Common myeloid progenitor, CD34-positive (primary cell): ENCODE data around the gene ATP6V0E1.
A peak's percentile ranks its signal among the peaks of the same experiment; 100 is the strongest.

Source experiments
- CTCF ChIA-PET: fragments of 350-600 bp; sonication (Branson Sonifier 250); formaldehyde crosslinking; loops from one replicate; lab custom pipeline; 2021; ENCODE audit warnings: antibody characterized with exemption; lab: Charles Lee
- POLR2A ChIA-PET: fragments of 350-600 bp; sonication (Branson Sonifier 250); formaldehyde crosslinking; loops from one replicate; lab custom pipeline; 2021; ENCODE audit warnings: antibody characterized with exemption; lab: Charles Lee
- DNase-seq, 3 donors: peaks; one replicate each; pipeline versions ENCODE4 v3.0.0 to v3.0.0-alpha.2; 2013
- H3K27ac ChIP-seq, 2 experiments: 1 replicate in 1 of 2; 2 replicates in 1 of 2; pipeline ENCODE4 v1.7.0; 2013; ENCODE audit warnings: inconsistent platforms in 2 of 2, low read length in 2 of 2, mild to moderate bottlenecking in 2 of 2, low read depth in 1 of 2, moderate library complexity in 1 of 2; ENCODE audit not compliant: severe bottlenecking in 2 of 2, insufficient read depth in 1 of 2, poor library complexity in 1 of 2
- H3K27me3 ChIP-seq, 5 experiments: replicated peaks in 2 of 5; 1 replicate in 3 of 5; 2 replicates in 2 of 5; pipeline versions ENCODE4 v1.6.1 to v1.7.0; 2013; ENCODE audit warnings: low read length in 4 of 5, mild to moderate bottlenecking in 2 of 5, moderate library complexity in 2 of 5, inconsistent platforms in 1 of 5; ENCODE audit not compliant: insufficient read depth in 5 of 5, control insufficient read depth in 4 of 5
- H3K36me3 ChIP-seq, 4 experiments: 1 replicate in 2 of 4; 2 replicates in 2 of 4; pipeline versions ENCODE4 v1.6.1 to v1.7.0; 2013; ENCODE audit warnings: low read length in 3 of 4, control low read depth in 1 of 4, mild to moderate bottlenecking in 1 of 4; ENCODE audit not compliant: control insufficient read depth in 4 of 4, insufficient read depth in 4 of 4
- H3K4me1 ChIP-seq, 4 experiments: 1 replicate in 3 of 4; 2 replicates in 1 of 4; pipeline versions ENCODE4 v1.6.1 to v1.7.1; 2013; ENCODE audit warnings: low read length in 3 of 4, mild to moderate bottlenecking in 3 of 4, control low read depth in 1 of 4, inconsistent platforms in 1 of 4, moderate library complexity in 1 of 4; ENCODE audit not compliant: control insufficient read depth in 4 of 4, insufficient read depth in 4 of 4; ENCODE audit errors: control extremely low read depth in 1 of 4
- H3K4me3 ChIP-seq, 7 experiments: 1 replicate in 4 of 7; 2 replicates in 3 of 7; pipeline versions ENCODE4 v1.5.1 to v1.7.0; 2013; ENCODE audit warnings: mild to moderate bottlenecking in 7 of 7, low read length in 6 of 7, moderate library complexity in 6 of 7, inconsistent platforms in 2 of 7, low read depth in 2 of 7, control low read depth in 1 of 7; ENCODE audit not compliant: insufficient read depth in 4 of 7, control insufficient read depth in 1 of 7; ENCODE audit errors: extremely low read depth in 1 of 7
- H3K9me3 ChIP-seq, 5 experiments: 1 replicate in 4 of 5; 2 replicates in 1 of 5; pipeline versions ENCODE4 v1.6.1 to v1.7.1; 2013; ENCODE audit warnings: low read length in 4 of 5, mild to moderate bottlenecking in 2 of 5, inconsistent platforms in 1 of 5, low read depth in 1 of 5, moderate library complexity in 1 of 5; ENCODE audit not compliant: control insufficient read depth in 4 of 5, insufficient read depth in 2 of 5; ENCODE audit errors: control extremely low read depth in 1 of 5
- WGBS: methylation state at CpG from one replicate; pipeline ENCODE4 v1.1.5; 2013; ENCODE audit not compliant: insufficient coverage; 5-methylcytosine and 5-hydroxymethylcytosine counted together

ATP6V0E1 gene

DNA sequence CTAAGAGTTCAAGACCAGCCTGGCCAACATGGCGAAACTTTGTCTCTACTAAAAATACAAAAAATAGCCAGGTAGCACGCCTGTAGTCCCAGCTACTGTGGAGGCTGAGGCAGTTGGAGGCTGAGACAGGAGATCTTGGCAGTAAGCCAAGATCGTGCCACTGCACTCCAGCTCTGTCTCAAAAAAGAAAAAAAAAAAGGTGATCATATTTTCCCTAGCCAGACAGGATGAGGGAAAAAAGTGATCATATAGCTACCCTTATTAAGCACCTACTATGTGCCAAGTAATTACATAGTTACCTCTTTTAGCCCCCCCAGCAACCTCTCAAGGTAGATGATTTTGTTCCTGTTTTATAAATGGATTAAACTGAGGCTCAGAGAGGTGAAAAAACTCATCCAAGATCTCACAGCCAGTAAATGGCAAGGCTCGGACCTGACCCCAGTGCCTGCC is 42.5 kb upstream of the ATP6V0E1 start:
- CTCF ChIA-PET, result interaction anchor here (0.6 to 24.8 kb wide), 7 partner anchors 8 to 343 kb away, joined by 3 to 571 read pairs (median 5); partner anchors contain the start of gene RPL26L1
- no peak overlapping the region for H3K27ac ChIP-seq
- H3K36me3 ChIP-seq, result peaks cover 2 to 88% (median 60%) of the 10 kb centered on the region in 4 experiments
- H3K4me1 ChIP-seq, result peaks cover 0 to 17% (median 12%) of the 10 kb centered on the region in 4 experiments
- no peaks in the 10 kb centered on the region for H3K27me3 ChIP-seq
- no peak for DNase-seq
- 75% methylated on average over 2 of the region's 4 CpGs for WGBS
- H3K4me3 ChIP-seq, result no peak overlapping the region
- no peaks in the 10 kb centered on the region for H3K9me3 ChIP-seq
- POLR2A ChIA-PET, result no interaction called here

DNA sequence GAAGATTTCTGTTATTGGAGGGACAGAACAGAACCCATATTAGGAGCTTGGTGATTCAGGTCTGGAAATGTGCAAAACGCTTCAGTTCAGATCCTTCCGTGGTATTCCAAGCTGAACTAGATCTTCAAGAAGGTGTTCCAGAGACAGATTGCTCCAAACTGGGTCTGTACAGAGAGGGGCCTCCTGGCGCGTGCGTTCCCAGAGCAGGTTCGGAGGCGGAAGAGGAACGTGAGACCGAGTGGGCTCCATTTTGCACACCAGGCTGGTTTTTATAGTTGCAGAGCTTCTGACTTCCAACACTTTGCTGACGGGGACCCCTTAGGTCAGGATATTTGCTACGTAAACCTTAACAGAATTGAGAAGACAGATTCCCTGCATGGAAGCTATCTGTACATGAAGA is 41.0 kb upstream of the ATP6V0E1 start:
- 96% methylated on average over 11 of the region's 11 CpGs for WGBS
- no peak overlapping the region for H3K4me3 ChIP-seq
- CTCF ChIA-PET, result interaction anchor here (0.8 to 4.4 kb wide), 9 partner anchors 10 to 242 kb away, joined by 3 to 31 read pairs (median 3); partner anchors contain the start of gene RPL26L1
- no peaks in the 10 kb centered on the region for H3K9me3 ChIP-seq
- H3K36me3 ChIP-seq, result peaks cover 2 to 88% (median 64%) of the 10 kb centered on the region in 4 experiments
- no peak overlapping the region for H3K27ac ChIP-seq
- POLR2A ChIA-PET, result no interaction called here
- no peak for DNase-seq
- no peaks in the 10 kb centered on the region for H3K27me3 ChIP-seq
- H3K4me1 ChIP-seq, result peaks cover 0 to 17% (median 12%) of the 10 kb centered on the region in 4 experiments

DNA sequence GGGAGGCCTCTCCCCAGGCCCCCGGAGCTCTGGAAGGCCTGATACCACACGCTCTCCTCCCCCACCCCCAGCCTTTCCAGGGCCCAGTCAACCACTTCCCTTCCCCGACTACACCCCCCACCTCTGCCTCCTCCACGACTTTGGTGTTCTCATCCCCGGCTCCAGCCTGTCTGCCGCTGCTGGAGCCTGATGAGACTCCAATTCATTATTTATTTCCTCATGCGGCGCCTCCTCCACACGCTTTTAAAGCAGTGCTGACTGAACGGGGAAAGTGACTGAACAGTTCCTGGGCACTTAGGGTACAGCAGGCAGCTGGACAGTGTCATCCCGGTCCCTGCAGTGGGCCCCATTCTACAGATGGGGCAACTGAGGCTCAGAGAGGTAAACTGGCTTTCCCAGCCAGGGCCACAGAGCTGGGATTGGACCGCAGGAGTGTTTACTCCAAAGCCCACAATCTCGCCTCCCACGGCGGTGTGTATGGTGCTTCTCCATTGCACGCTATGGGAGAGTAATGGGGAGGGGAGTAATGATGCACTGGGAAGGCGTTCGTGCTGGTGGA is 40.2 kb upstream of the ATP6V0E1 start:
- Histone ChIP-seq H3K27ac (peak overlapping the region in 1 of 2 experiments; percentile 44), H3K4me1 (peaks cover 0 to 17% (median 12%) of the 10 kb centered on the region in 4 experiments), H3K27me3 (no peaks in the 10 kb centered on the region), H3K9me3 (no peaks in the 10 kb centered on the region), H3K36me3 (peaks cover 3 to 88% (median 65%) of the 10 kb centered on the region in 4 experiments), H3K4me3 (no peak overlapping the region)
- POLR2A ChIA-PET, result interaction anchor here (1.4 kb wide), 1 partner anchor 11 kb away, joined by 3 read pairs; no protein-coding TSS in a partner anchor
- CTCF ChIA-PET, result interaction anchor here (0.6 to 4.4 kb wide), 11 partner anchors 10 to 464 kb away, joined by 3 to 31 read pairs (median 3); no protein-coding TSS in a partner anchor
- 55% methylated on average over 13 of the region's 18 CpGs for WGBS
- peak; percentile 38 to 88 (median 72) for DNase-seq

DNA sequence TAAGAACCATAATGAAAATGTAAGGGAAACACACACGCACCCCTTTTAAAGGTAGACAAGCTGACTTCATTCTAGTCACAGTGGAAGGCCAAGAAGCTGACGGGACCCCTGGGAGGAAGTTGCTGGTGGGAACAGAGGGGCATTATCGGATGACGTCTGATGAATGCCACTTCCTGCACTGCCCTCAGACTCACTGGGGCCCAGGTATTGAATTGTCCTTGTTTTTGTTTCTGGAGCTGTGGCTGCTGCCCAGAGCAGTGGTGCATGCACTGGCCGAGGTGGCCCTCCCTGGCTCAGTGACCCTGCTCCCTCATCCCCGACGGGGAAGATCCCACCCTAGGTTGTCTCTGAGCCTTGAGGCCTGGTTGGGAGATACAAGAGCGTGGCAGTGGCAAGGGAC is 39.7 kb upstream of the ATP6V0E1 start:
- Histone ChIP-seq H3K4me3 (no peak overlapping the region), H3K36me3 (peaks cover 6 to 87% (median 65%) of the 10 kb centered on the region in 4 experiments), H3K4me1 (peaks cover 0 to 17% (median 12%) of the 10 kb centered on the region in 4 experiments), H3K27ac (peak overlapping the region in 1 of 2 experiments; percentile 38), H3K9me3 (no peaks in the 10 kb centered on the region), H3K27me3 (no peaks in the 10 kb centered on the region)
- 59% methylated on average over 7 of the region's 8 CpGs for WGBS
- peak in 2 of 3 donors; percentile 39 to 62 for DNase-seq
- POLR2A ChIA-PET, result interaction anchor here (0.7 to 1.4 kb wide), 2 partner anchors 12 to 18 kb away, joined by 3 to 4 read pairs; no protein-coding TSS in a partner anchor
- CTCF ChIA-PET, result interaction anchor here (0.6 to 4.4 kb wide), 7 partner anchors 10 to 464 kb away, joined by 3 to 31 read pairs (median 4); no protein-coding TSS in a partner anchor

DNA sequence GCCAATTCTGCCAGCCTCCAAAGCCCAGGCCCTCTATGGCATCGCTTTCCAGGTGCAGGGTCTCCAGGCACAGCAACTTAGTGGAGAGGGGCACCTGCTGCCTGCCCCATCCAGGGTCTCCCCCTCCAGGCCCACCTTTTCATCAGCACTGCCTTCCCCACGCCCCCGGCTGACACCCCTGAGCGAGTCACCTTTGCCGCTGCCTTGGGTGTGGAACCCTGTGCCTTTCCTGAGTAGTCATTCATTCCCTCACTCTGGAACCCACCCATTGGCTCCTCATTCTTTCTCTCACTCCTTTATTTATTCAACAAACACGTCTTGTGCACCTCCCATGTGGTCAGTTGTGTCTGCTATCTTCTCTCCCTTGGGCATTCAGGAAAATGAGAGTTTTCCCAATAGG is 38.8 kb upstream of the ATP6V0E1 start:
- ChIA-PET POLR2A (interaction anchor here (0.7 kb wide), 1 partner anchor 18 kb away, joined by 4 read pairs; no protein-coding TSS in a partner anchor), CTCF (interaction anchor here (0.6 to 4.4 kb wide), 3 partner anchors 12 to 523 kb away, joined by 4 to 31 read pairs (median 5); no protein-coding TSS in a partner anchor)
- Histone ChIP-seq H3K36me3 (peaks cover 7 to 87% (median 59%) of the 10 kb centered on the region in 4 experiments), H3K9me3 (no peaks in the 10 kb centered on the region), H3K27me3 (no peaks in the 10 kb centered on the region), H3K27ac (no peak overlapping the region), H3K4me3 (no peak overlapping the region), H3K4me1 (peaks cover 0 to 17% (median 12%) of the 10 kb centered on the region in 4 experiments)
- 98% methylated on average over 5 of the region's 6 CpGs for WGBS
- DNase-seq, result no peak

DNA sequence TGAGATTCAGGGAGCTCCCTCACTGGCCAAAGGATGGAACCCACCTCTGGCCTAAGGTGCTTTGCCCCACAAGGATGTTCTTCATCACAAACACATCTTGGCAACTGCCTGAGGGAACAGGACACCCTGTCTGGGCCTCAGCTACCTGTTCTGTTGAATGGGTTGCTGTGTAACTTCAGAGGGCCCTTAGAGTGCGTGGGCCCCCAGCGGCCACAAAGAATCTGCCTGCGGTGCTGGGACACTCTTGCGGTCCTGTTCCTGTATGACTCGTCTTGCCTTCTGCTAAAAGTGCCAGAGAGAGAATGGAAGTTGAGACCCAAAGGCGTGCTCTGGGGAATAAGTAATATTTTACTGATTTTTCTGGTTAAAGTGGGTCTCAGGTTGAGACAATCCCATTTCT is 38.4 kb upstream of the ATP6V0E1 start:
- DNase-seq, result no peak
- H3K27me3 ChIP-seq, result no peaks in the 10 kb centered on the region
- ChIA-PET CTCF (interaction anchor here (0.6 to 4.4 kb wide), 4 partner anchors 13 to 524 kb away, joined by 3 to 31 read pairs (median 4); no protein-coding TSS in a partner anchor), POLR2A (no interaction called here)
- peaks cover 8 to 87% (median 58%) of the 10 kb centered on the region in 4 experiments for H3K36me3 ChIP-seq
- WGBS, result 98% methylated on average over 6 of the region's 6 CpGs
- H3K27ac ChIP-seq, result no peak overlapping the region
- H3K4me3 ChIP-seq, result no peak overlapping the region
- no peaks in the 10 kb centered on the region for H3K9me3 ChIP-seq
- peaks cover 0 to 17% (median 12%) of the 10 kb centered on the region in 4 experiments for H3K4me1 ChIP-seq
